Femur (tissue), 1 donor: ENCODE data around the gene DLX1.
"Not testable (repeated sequence)": the region's sequence is repeated elsewhere in the genome, so short reads cannot be mapped to it uniquely, and the experiment has no call there.

Experiments used
- DNase-seq: peaks from one replicate; pipeline ENCODE4 v3.0.0-alpha.2; 2017

DLX1 gene

GRCh38 chr2:172066394-172066886 is 18.9 kb upstream of the DLX1 start:
- DNase-seq, result no peak

GRCh38 chr2:172067905-172068304 is 17.4 kb upstream of the DLX1 start:
- not testable (repeated sequence) for DNase-seq

GRCh38 chr2:172070936-172071335 is 14.4 kb upstream of the DLX1 start:
- no peak for DNase-seq

- no peak for DNase-seq
These were observed 13.0 kb upstream of the DLX1 start for GRCh38 chr2:172072303-172072702.

- no peak for DNase-seq
These were observed 12.6 kb upstream of the DLX1 start for GRCh38 chr2:172072706-172073105.

GRCh38 chr2:172073518-172073917 is 11.8 kb upstream of the DLX1 start:
- DNase-seq, result no peak

- DNase-seq, result no peak
These were observed 11.1 kb upstream of the DLX1 start for GRCh38 chr2:172074254-172074653.

GRCh38 chr2:172079416-172079815 is 5.9 kb upstream of the DLX1 start:
- DNase-seq, result no peak

GRCh38 chr2:172079838-172080640 is 5.3 kb upstream of the DLX1 start:
- no peak for DNase-seq

GRCh38 chr2:172080641-172081220 is 4.6 kb upstream of the DLX1 start:
- no peak for DNase-seq

GRCh38 chr2:172081221-172082022 is 3.9 kb upstream of the DLX1 start:
- peak; percentile 29 for DNase-seq

- no peak for DNase-seq
These were observed 3.0 kb upstream of the DLX1 start for GRCh38 chr2:172082105-172082943.

GRCh38 chr2:172082944-172083627 is 2.2 kb upstream of the DLX1 start:
- DNase-seq, result peak; percentile 36

GRCh38 chr2:172083628-172084394 is 1.5 kb upstream of the DLX1 start:
- peak; percentile 42 for DNase-seq

- no peak for DNase-seq
These were observed 987 bp upstream of the DLX1 start for GRCh38 chr2:172084395-172084644.

GRCh38 chr2:172084645-172085459 is 455 bp upstream of the DLX1 start:
- DNase-seq, result peak; percentile 90

- peak; percentile 42 for DNase-seq
These were observed 1.2 kb downstream of the DLX1 start for GRCh38 chr2:172086241-172087206.

GRCh38 chr2:172087207-172087779 is 2.0 kb downstream of the DLX1 start:
- peak; percentile 18 for DNase-seq

- DNase-seq, result peak; percentile 19
These were observed 2.5 kb downstream of the DLX1 start for GRCh38 chr2:172087780-172088244.
